GM21576 (cell line): ENCODE measurements around the gene DAGLB.
"Not testable (repeated sequence)": the region's sequence is repeated elsewhere in the genome, so short reads cannot be mapped to it uniquely, and the experiment has no call there.

Source experiments
- ATAC-seq: cut with Tn5 transposase; IDR thresholded peaks from one replicate; pipeline ENCODE4 v1.9.1; 2021; ENCODE audit warnings: mild to moderate bottlenecking, moderate library complexity; ENCODE audit not compliant: unreplicated experiment

DAGLB gene

DNA sequence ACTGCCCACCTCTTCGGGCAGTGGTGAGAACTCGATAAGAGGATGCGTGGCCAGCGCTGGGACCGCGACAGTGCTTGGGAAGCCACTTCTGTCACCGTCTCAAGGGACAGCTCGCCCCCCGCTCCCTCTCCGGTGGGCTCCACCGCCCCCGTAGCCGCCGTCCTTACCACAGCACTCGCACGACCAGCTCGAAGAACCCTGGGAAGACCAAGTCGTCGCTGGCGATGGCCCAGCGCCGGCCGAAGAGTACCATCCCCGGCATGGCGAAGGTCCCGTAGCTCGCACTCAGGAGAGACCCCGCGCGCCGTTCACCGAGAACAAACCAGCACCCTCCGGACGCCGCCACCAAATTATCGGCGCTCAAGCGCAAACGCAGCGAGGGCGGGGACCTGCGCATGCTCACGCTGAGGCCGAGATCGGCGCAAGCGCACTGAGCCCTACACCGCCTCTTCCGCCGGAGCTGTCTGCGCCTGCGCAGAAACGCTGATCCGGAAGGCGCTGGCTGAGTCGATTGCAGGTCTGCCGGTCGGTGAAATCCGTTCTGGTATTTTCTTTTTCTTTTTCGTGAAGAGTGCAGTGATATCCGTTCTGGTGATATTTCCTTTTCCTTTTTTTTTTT is at the start of gene DAGLB:
TSS of gene DAGLB (minus strand) at position 374 of the 619 bp plus-strand sequence. CDS start at position 262, 112 bp downstream.
- ATAC-seq, result peak; percentile 81

DNA sequence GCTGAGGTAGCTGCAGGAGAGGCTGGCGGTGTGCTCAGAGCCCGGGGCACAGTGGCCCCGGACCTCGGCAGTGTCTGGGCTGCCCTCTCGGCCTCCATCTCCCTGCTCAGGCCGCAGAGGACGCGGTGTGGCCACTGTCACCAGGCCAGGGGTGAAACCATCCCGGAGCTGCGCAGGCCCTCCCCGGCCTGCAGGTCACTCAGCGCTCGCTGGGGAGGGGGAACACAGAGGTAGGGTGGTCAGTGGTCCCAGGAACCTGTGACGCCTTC is 49.8 kb upstream of the DAGLB start:
- no peak for ATAC-seq

DNA sequence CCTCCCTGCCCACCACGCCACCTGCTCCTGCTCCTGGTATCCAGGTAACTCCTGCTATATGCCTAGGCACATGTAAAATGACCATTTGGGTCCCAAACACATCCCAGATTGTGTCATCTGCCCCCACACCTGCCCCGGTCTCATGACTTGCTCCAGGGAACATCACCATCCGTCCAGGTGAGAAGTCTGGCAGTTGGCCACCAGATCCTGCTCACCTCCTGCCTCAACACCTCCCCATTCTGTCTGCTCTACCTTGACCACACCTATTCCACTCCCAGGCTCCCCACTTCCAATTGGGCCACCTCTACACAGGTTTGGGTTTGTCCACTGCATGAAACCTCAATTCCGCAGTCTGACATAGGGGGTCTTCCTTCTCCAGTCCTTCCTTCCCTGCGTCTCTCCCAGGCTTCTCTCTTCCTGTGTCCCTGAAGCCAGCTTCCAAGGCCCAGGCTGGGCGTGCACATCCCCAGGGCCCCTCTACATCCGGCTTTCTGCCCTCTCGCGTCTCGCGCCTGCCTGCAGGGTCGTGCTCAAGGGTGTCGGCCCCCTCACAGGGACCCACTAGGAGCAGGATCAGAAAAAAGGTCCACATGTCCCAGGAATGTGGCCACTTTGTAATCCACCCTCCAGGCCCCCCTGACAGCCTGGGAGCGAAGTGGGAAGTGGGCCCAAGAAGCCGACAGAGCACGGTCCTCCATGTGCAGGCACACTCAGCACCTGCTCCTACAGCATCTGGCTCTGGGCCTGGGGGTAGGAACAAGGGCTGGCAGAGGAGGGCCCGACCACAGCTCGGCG is 49.3 kb upstream of the DAGLB start:
- ATAC-seq, result no peak

- no peak for ATAC-seq
These were observed 48.0 kb upstream of the DAGLB start for GRCh38 chr7:6495597-6496262.

DNA sequence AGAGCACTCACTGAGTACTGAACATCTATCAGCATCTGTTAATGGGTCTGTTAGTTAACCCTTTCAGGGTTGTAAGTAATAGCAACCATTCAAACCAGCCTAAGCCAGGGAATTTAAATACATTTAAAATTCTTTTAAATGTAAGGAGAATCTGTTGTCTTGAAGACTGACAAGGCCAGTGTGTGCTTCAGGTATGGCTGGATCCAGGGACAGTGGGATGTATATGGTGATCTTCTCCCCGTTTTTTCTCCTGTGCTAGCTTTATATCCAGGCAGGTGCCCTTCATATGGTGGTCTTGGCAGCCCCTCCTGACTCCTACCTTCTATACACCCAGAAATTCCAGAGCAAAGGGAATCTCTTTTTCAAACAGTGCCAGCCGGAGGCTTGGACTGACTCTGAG is 46.6 kb upstream of the DAGLB start:
- ATAC-seq, result no peak

- no peak for ATAC-seq
These were observed 43.4 kb upstream of the DAGLB start for GRCh38 chr7:6491194-6491593.

DNA sequence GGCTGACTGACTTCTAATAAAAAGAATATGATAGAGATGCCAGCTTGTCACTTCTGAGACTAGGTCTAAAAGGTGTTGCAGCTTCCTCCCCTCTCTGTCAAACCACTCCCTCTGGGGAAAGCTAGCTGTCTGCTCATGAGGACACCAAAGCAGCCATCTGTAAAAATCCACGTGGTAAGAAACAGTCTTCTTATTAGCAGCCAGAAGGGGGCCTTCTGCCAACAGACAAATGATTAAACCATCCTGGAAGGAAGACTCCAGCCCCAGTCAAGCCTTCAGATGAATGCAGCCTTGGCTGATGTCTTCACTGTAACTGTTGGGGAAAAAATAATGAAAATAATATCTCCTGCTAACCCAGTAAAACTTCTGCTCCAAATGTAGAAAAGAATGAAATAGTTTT is 41.9 kb upstream of the DAGLB start:
- ATAC-seq, result no peak

GRCh38 chr7:6487184-6487545 is 39.4 kb upstream of the DAGLB start:
- no peak for ATAC-seq

DNA sequence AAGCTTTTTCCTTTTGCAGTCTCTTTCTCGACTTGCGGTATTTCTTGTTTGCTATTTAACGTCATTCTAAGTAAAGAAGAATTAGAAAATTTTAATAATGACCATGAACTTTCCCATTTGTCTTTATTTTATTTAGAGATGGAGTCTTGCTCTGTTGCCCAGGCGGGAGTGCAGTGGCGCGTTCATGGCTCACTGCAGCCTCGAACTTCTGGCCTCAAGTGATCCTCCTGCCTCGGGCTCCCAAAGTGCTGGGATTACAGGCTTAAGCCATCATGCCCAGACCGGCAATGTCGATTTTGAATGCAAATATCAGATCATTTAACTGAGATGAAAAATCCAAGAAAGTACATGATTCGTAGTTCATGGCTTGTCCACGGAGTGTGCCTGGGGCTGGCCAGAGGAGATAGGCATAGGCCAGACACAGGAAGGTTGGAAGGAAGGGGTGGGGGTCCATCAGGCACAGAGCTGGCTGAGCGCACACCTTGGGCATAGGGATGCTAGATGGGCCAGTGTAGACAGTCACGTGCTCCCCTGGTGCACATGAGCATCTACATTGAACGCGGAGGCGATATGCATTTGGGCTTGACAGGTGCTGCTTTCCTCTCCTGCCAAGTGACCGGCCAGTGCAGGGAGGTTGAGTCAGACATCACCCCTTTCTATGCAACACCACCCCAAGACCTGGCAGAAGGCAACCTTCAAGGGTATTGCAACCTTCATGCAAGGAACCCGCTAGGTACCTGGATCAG is 38.9 kb upstream of the DAGLB start:
- ATAC-seq, result no peak

- ATAC-seq, result no peak
These were observed 35.0 kb upstream of the DAGLB start for GRCh38 chr7:6482743-6483119.

- ATAC-seq, result no peak
These were observed 34.6 kb upstream of the DAGLB start for GRCh38 chr7:6482307-6482706.

DNA sequence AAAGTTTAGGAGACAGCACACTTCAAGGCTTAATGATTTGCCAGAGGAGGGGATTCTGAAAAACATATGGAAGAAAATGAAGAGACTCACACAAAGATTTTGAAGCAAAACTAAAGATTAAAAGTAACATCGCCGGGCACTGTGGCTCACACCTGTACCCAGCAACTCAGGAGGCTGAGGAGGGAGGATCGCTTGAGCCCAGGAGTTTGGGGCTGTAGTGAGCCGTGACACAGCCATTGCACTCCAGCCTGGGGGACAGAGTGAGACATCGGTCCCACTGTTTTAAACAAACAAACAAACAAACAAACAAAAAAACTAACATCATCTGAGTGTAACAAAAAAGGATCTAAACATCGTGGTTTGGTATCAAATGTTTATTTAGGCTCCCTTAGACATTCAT is 33.7 kb upstream of the DAGLB start:
- no peak for ATAC-seq

DNA sequence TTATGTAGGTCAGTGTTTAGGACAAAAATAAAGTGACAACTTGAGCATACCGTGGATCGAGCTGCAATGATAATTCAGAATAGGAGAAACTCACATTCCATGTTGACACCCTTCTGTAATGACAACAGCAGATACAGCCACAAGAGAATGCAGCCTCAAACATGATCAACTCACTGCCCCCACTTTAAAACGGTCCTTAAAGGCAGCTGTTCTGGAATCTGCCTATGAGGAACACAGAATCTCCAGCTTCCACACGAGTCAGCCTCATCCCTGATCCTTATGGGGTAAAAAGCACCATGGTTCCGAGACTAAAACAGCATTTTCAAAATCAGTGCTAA is 32.5 kb upstream of the DAGLB start:
- no peak for ATAC-seq

- no peak for ATAC-seq
These were observed 31.3 kb upstream of the DAGLB start for GRCh38 chr7:6479067-6479466.

DNA sequence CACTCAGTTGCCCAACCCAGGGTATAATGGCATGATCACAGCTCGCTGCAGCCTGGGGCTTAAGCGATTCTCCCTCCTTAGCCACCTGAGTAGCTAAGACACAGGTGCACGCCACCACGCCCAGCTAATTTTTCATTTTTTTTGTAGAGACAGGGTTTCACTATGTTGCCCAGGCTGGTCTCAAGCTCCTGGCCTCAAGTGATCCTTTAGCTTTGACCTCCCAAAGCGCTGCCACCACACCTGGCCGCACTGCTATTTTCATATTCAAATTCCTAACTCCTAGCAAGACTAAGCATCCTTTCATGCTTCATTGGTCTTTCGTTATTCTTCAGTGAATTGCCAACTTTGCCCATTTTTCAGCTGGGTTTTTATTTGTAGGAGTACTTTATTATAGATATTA is 30.4 kb upstream of the DAGLB start:
- ATAC-seq, result no peak

- ATAC-seq, result no peak
These were observed 29.5 kb upstream of the DAGLB start for GRCh38 chr7:6477318-6477660.

DNA sequence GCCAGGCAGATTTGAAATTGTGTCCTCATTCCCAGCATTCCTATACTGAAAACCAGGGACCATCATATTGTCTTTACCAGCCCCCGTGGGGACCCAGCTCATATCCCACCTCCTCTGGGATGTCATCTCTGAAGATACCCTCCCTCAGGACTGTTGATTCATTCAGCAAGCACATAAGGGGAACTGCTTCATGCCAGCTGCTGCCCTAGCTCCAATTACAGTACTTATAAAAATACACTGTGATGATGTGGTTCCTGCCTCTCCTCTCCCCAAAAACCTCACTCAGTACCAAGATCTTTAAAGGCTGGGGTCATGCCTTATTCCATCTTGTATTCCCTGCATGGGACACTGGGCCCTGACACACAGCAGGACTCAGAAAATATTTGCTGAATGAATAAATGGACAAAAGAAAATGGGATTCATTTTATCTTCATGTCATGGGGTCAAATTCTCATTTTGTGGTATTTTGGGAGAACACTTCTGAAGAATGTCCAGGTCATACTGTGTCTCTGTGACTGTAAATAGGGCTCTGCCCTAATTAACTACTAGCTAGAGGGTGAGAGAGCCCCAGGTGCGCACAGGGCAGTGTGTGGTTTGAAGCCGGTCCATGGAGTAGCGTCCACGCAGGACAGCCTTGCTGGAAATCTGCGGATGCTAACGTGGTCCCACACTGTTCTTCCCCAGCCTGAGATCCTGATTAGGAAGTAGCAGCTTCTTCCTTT is 29.0 kb upstream of the DAGLB start:
- ATAC-seq, result no peak

- ATAC-seq, result no peak
These were observed 27.9 kb upstream of the DAGLB start for GRCh38 chr7:6475433-6476186.

DNA sequence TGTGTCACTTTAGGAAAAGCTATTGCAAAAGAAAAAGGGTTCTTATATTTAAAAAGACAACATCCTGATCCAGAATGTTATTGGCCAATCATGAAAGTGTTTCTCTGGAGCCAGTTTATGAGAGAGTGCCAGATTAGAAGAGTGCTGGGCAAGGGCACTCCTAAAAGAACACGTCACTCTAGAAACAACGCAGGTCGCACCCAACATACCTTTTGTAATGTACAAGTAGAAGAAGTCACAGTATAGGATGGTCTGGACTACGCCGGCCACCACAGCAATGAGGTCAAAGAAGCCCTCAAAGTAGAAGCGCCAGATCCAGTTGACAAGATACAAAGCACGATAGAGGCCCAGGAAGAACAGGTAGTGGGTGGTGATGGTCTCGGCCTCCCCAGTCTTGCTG is 18.1 kb upstream of the DAGLB start:
- ATAC-seq, result no peak

DNA sequence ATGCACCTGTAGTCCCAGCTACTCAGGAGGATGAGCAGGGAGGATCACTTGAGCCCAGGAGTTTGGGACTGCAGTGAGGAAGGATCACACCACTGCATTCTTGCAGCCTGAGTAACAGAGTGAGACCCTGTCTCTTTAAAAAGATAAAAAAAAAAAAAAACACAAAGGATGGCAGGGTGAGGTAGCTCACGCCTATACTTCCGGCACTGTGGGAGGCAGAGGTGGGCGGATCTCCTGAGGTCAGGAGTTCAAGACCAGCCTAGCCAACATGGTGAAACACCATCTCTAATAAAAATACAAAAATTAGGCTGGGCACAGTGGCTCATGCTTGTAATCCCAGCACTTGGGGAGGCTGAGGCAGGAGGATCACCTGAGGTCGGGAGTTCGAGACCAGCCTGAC is 15.9 kb upstream of the DAGLB start:
- ATAC-seq, result not testable (repeated sequence)
